Measurements from ENCODE around the gene ANKDD1B. TPM values are rescaled to one million over a fixed set of nuclear protein-coding genes. Genes with fewer than 3 reads are reported as not detected.

ANKDD1B gene
- polyA plus RNA-seq, 1 of the 3 experiments (the other 2 are of a cell fraction): 0.12 TPM

GRCh38 chr5:75707911-75708509 is 96.8 kb downstream of the ANKDD1B start:
- 41% methylated on average over 1 of the region's 1 CpG for WGBS (ENCODE audit: low lambda C conversion rate)
- DNase-seq: no peak
- CTCF ChIA-PET: no interaction called here
- H3K9me3 ChIP-seq: no peaks in the 10 kb centered on the region
- POLR2A ChIA-PET: interaction anchor here (0.6 kb wide), 1 partner anchor 83 kb away, joined by 3 read pairs; no protein-coding TSS in a partner anchor
- H3K9ac ChIP-seq: no peak overlapping the region
- no peaks in the 10 kb centered on the region for H3K4me1 ChIP-seq (ENCODE audit: control insufficient read depth in 1 of 2, insufficient read depth in 2 of 2, low read depth in 1 of 2, low read length in 1 of 2)
- no peak overlapping the region for H3K27ac ChIP-seq (ENCODE audit: low read depth in 2 of 2, low read length in 1 of 2)
- no peak overlapping the region for H3K4me2 ChIP-seq
- H2AFZ ChIP-seq (ENCODE audit: low read depth): no peak overlapping the region
- H3K36me3 ChIP-seq (replicated peaks in 1 of 2; ENCODE audit: control insufficient read depth in 1 of 2, insufficient read depth in 2 of 2, low read length in 1 of 2): peaks cover 47 to 50% of the 10 kb centered on the region in 2 experiments
- H3K79me2 ChIP-seq (ENCODE audit: insufficient read depth): peaks cover 29% of the 10 kb centered on the region
- H3K4me3 ChIP-seq (ENCODE audit: low read depth in 2 of 2, low read length in 1 of 2): no peak overlapping the region
- H3K27me3 ChIP-seq (ENCODE audit: insufficient read depth): no peaks in the 10 kb centered on the region
- H3K9me2 ChIP-seq: no peaks in the 10 kb centered on the region
- TF ChIP-seq, protein P1, sequence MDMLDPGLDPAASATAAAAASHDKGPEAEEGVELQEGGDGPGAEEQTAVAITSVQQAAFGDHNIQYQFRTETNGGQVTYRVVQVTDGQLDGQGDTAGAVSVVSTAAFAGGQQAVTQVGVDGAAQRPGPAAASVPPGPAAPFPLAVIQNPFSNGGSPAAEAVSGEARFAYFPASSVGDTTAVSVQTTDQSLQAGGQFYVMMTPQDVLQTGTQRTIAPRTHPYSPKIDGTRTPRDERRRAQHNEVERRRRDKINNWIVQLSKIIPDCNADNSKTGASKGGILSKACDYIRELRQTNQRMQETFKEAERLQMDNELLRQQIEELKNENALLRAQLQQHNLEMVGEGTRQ (IDR thresholded peaks at IDR 0.05; ENCODE audit: borderline replicate concordance, low read depth, low read length): no peak
- TF ChIP-seq MEF2A (IDR thresholded peaks at IDR 0.05; ENCODE audit: borderline replicate concordance, low read depth) (no peak), RCOR1 (IDR thresholded peaks at IDR 0.05; ENCODE audit: low read length) (no peak), POLR2AphosphoS5 (IDR thresholded peaks at IDR 0.05; ENCODE audit: low read depth, low read length) (no peak), MAX (IDR thresholded peaks at IDR 0.05; ENCODE audit: low read depth) (no peak), GATA2 (CRISPR knock-in tag; IDR thresholded peaks at IDR 0.05) (no peak)
- TF ChIP-seq, protein P2, sequence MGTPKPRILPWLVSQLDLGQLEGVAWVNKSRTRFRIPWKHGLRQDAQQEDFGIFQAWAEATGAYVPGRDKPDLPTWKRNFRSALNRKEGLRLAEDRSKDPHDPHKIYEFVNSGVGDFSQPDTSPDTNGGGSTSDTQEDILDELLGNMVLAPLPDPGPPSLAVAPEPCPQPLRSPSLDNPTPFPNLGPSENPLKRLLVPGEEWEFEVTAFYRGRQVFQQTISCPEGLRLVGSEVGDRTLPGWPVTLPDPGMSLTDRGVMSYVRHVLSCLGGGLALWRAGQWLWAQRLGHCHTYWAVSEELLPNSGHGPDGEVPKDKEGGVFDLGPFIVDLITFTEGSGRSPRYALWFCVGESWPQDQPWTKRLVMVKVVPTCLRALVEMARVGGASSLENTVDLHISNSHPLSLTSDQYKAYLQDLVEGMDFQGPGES (IDR thresholded peaks at IDR 0.05; ENCODE audit: low read depth, low read length): no peak
- TF ChIP-seq, protein P3, sequence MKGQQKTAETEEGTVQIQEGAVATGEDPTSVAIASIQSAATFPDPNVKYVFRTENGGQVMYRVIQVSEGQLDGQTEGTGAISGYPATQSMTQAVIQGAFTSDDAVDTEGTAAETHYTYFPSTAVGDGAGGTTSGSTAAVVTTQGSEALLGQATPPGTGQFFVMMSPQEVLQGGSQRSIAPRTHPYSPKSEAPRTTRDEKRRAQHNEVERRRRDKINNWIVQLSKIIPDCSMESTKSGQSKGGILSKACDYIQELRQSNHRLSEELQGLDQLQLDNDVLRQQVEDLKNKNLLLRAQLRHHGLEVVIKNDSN (IDR thresholded peaks at IDR 0.05; ENCODE audit: borderline replicate concordance, low read depth): no peak
- no peaks in the 10 kb centered on the region for H4K20me1 ChIP-seq (ENCODE audit: insufficient read depth)
- H3F3A ChIP-seq (replicated peaks; ENCODE audit: insufficient read depth): no peaks in the 10 kb centered on the region

GRCh38 chr5:75710637-75711036 is 99.4 kb downstream of the ANKDD1B start:
- no peaks in the 10 kb centered on the region for H3K9me3 ChIP-seq
- no peaks in the 10 kb centered on the region for H3K9me2 ChIP-seq
- H3K4me2 ChIP-seq: no peak overlapping the region
- H3K27me3 ChIP-seq (ENCODE audit: insufficient read depth): no peaks in the 10 kb centered on the region
- no peaks in the 10 kb centered on the region for H4K20me1 ChIP-seq (ENCODE audit: insufficient read depth)
- WGBS (ENCODE audit: low lambda C conversion rate): 90% methylated on average over 1 of the region's 1 CpG
- ChIA-PET POLR2A (no interaction called here), CTCF (no interaction called here)
- no peak for DNase-seq
- no peaks in the 10 kb centered on the region for H3F3A ChIP-seq (replicated peaks; ENCODE audit: insufficient read depth)
- no peak for TF ChIP-seq FOSL2 (IDR thresholded peaks at IDR 0.05; ENCODE audit: borderline replicate concordance, low read depth)
- TF ChIP-seq CTCF (IDR thresholded peaks at IDR 0.05): no peak
- H3K27ac ChIP-seq (ENCODE audit: low read depth in 2 of 2, low read length in 1 of 2): no peak overlapping the region
- H2AFZ ChIP-seq (ENCODE audit: low read depth): no peak overlapping the region
- H3K4me3 ChIP-seq (ENCODE audit: low read depth in 2 of 2, low read length in 1 of 2): no peak overlapping the region
- H3K4me1 ChIP-seq (ENCODE audit: control insufficient read depth in 1 of 2, insufficient read depth in 2 of 2, low read depth in 1 of 2, low read length in 1 of 2): peaks cover under 1 to 2% of the 10 kb centered on the region in 2 experiments; a peak in 3 of 4 replicates
- peaks cover 55% of the 10 kb centered on the region for H3K79me2 ChIP-seq (ENCODE audit: insufficient read depth)
- H3K36me3 ChIP-seq (replicated peaks in 1 of 2; ENCODE audit: control insufficient read depth in 1 of 2, insufficient read depth in 2 of 2, low read length in 1 of 2): peaks cover 38 to 47% of the 10 kb centered on the region in 2 experiments
- H3K9ac ChIP-seq: no peak overlapping the region

Measured in SK-N-SH (cell line).